ENCODE results near the gene BCL10.
A peak's percentile ranks its signal among the peaks of the same experiment; 100 is the strongest.

BCL10 gene

DNA sequence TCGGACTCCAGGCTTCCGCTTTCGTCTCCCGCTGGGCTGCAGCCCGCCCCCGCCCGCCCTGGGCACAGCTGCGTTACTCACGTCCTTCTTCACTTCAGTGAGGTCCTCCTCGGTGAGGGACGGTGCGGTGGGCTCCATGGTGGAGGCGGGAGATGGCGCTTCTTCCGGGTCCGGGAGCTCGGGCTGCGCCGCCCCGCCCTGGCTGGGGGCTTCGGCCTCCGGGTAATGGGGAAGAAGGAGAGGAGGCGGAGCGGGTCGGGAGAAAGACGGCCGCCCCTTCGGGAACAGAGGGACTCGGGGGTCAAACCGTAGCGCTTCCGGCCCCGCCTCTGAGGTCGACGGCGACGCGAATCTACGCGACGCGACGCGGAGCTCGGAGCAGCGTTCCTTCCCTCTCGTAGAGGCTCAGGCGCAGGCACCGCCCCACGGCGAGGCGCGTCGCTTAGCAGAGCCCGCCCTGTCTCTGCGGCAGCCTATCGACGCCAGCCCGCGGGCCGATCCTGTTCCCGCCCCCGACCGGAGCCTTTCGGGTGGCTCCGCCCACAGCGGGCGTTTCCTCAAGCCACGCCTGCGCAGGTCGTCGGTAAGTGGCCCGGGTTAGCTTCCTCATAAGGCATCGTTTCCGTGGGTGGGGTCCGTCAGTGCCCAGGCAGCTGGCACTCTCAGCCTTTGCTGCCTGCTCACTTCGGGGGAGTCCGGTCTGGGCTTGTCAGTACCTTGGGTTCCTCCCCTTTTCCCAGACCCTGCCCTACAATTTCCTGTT, at the start of gene BCL10:
BCL10 (minus strand) TSS at position 418 of the 763 bp plus-strand sequence; CDS start at position 138, 280 bp downstream.
- DNase-seq = peak; percentile 94 to 98 (median 96)

DNA sequence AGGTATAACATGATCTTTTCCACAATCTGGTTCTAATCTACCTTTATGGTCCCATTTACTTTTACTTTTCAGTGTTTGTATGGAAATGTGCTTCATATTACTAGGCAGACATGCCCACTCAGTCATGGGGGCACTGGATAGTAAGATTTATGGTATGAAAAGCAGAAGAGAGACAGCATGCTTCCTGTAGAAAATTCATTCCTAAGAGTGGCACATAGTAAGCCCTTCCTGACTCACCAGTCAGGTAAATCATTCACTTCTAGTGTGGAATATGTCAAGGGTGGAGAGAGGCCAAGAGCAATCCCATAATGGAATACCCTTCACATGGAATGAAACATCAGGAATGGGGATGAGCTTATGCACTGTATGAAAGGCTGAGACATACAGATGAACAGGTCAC, 49.5 kb upstream of the BCL10 start:
- DNase-seq = no peak

DNA sequence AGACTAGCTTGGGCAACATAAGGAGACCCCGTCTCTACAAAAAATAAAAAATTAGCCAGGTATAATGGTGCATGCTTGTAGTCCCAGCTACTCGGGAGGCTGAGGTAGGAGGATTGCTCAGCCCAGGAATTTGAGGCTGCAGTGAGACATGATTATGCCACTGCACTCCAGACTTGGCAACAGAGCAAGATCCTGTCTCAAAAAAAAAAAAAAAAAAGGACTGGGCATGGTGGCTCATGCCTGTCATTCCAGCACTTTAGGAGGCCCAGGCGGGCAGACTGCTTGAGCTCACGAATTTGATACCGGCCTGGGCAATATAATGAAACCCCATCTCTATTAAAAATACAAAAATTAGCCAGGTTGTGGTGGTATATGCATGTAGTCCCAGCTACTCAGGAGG, 47.3 kb upstream of the BCL10 start:
- no peak for DNase-seq

DNA sequence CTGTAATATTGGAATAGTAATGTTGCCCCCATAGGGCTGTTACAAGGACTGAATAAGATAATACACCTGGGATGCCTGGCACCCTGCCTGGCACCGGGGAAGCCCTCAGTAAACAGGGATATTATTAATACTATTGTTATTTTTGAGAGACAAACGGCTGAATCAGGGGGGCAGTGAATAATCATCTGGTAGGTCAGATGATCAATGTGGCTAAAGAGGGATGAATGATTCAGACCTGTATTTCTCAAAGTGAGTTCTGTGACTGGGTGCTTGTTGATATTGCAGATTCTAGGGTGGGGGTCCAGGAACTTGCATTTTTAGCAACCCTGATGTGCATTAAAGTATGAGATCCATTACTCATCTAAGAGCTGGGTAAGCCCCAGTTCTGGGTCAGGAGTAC, 46.2 kb upstream of the BCL10 start:
- no peak for DNase-seq

DNA sequence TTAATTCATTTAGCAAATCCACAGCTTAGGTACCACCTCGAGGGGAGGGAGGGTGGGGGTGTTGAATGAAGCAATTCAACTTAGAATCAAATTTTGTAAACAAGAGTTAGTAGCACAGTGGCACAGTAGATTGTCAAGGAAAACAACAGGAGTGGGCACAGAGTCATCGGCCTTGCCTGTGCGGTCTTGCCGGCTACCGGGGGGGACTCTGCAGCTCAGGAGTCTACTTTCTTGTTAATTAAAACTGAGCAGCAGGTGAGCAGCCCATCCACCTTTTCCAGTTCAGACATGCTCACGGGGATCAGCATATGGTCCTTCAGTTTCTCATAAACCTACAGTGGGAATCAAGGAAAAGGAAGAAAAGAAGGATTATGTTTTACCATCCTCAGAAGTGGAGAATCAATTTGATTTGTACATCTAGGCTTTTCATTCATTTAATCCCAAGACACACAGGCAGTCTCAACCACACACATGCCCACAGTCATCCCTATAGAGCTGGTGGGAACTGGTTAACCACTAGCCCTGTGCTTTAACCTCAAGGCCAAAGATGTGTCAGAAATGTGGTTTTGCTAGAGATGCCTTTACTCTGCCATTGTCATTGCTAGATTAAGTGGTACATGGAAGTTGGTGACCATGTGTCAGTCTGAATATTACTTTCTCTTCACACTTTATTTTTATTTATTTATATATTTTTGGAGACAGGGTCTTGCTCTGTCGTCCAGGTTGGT, 45.0 kb upstream of the BCL10 start:
- no peak for DNase-seq

DNA sequence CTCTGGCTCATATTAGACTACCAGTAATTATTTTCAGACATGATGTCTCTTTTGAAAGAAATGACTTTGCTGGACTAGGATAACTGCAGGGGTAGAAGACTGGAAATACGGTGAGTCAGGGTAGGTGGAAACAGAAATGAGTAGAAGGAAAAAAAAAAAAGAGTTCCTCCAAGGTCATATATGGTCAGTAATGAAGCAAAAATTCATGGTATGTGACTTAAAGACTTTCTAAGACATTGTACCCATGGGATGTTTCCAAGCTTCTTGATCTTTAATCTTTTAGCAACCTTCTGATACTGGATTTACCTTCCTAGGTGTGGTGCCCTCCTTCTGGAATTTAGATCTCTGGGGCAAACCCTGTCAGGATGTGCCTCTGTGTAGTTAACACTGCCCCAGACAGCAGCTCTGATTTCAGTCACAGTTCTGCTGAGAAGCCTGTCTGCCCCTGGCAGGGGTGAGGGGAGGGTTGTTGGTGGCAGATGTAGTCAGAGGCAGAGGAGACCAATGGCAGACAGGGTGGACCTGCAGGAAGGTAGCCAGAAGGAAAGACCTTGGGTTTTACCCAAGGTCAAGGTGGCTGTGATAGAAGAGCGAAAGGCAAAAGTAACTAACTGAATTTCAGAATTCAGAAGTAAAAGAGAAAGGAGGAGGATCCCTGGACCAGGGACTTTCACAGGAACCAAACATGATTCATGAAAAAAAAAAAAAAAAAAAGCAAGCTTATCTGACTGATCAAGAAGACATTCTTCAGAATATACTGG, 44.1 kb upstream of the BCL10 start:
- DNase-seq = no peak

DNA sequence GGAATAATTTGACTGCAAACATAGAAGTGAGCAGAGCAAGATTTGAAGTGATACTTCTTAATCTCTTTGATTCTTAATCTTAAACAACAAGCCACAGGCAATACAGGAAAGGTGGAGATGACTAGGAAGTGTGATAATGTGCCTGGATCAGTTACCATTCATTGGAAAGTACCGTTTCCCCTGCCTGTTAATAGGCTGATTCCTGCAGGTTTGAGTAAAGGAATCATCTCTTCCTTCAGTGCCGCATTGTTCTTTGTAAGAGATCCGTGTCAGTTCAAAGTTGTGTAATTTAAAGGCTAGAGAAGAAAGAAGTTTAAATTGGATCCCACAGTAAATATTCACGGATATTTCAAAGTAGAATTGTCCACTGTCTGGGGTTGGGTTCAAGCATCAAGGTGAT, 43.5 kb upstream of the BCL10 start:
- DNase-seq = no peak

DNA sequence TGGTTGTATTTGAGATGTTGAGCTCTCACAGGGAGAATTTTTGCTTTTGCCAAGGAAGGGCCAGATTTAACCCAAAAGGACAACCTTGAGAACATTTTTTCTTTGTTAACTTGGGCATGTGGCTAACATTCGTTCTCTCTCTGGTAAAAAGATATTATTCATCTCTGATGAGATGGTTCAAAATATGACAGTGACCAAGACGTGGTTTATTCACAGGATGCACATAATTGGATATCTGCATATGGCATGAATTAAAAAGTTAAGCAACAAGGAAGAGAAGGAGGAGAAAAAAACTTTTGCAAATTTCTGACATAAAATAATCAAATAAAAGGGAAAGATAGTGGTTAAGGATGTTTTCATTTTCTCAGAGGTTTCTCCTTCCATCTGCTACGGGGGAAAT, 43.1 kb upstream of the BCL10 start:
- no peak for DNase-seq

DNA sequence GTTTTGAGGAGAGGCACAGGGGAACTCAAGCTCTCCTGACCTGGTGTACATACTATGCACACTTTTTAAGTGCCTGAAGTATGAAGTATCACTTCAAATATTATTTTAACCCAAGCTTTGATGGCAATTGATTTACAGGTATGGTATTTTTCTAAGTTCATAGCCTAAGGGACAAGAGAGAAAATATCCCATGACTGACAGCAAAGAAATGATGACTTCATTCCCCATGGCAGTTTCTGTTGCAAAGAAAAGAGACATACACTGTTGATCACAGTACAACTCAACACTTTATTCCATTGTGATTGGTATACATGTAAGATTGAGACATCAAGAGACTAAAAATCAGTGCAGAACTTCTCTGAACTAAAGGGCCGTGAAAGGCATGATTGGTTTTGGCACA, 41.8 kb upstream of the BCL10 start:
- DNase-seq = no peak

DNA sequence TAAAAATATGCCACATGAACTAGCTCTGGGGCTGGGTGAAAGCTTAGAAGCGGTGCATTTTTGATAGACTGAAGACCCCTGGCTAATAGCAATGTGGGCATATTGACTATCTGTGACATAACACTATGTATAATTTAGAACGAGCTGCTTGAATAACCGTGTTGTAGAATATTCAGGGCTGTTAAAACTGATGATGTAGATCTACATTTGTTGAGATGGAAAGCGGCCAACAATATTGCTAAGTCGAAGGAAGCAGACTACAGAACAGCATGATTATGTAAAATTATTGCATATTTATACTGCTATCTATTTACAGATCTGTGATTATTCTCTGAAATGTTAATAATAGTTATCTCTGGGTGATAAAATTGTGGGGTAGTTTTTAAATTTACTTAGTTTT, 41.1 kb upstream of the BCL10 start:
- no peak for DNase-seq

DNA sequence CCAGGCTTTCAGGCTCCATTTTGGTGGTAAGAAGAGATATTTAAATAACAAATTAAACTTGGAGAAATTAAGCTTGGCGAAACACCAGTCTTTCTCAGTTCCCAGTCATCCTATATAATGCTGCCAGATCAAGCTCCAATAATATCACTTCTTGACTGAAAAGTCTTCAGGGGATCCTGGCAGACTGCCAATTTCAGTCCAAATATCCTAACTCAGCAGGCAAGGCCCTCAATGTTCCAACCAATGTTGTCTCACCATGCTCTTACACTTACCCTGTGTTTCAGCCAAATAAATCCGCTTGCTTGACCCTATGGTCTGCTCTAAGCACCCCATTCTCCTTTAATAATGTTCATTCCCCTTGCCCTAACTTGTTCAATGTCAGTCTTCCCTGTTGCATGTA, 39.9 kb upstream of the BCL10 start:
- no peak for DNase-seq

DNA sequence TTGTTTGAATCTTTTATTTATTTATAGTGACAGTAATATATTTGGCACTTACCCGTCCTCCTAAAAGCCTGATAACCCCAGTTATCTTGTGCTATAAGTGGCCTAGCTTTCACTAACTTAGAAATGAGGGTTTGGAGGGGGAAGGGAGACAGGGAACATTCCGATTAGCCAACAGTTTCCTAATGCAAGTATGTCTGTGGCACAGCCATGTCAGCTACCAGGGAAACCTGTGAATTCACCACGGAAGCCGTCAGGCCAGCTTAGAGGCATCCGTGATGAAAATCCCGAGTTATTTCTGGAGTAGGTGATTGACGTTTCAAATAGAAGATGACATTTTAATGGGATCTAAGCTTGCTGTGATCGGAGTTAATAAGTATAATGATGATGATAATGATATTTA, 39.4 kb upstream of the BCL10 start:
- no peak for DNase-seq

DNA sequence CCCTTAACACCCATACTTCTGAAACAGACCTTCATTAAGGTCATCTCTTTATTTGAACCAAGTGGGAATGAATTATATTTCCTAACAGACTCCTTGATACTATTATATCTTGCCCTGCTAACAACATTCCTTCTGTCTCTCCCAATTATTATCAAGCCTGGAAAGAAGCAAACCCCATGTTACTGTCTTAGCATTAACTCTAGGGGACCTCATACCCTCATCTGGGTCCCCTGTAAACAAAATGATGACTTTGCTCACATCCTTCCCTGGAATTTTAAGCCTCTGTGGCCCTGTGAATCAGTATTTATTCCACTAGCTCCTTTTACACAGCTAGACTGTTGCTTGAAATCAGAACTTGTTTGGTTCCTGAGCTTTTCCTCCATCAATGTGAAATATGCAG, 38.3 kb upstream of the BCL10 start:
- no peak for DNase-seq

DNA sequence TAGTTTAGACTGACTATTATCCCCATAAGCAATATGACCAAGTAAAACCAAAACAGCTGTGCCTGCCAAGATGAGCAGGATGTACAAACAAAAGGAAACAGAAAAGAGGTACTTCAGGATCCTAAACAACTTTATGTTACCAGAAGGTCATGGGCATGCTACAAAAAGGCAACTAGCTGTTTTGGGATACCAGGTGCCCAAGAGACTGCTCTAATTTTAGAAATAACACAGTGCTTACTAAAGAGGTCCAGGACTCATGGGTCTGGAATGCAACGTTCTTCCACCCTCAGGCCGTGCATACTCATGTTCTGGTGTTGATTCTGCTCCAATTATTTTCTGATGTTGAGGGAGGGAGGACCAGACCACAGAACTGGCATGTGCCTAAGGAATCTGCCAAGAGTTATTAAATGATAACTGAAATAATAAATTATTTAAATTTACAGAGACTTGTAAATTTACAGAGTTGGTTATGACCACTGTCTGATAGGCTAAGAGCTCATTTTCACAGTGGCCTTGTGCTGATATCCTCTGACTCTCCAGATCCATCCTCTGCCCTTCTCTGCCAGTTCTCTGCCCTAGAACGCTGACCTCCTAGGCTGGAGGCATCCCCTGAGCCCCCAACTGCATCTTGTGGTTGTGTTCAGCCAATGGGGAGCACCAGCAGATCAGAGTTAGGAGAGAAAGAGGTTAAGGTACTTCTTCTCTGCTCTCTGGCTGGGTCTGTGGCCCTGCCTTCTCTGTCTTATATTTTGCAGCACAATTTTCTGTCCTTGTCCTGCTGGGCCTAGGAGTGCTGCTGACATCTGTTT, 37.7 kb upstream of the BCL10 start:
- no peak for DNase-seq

DNA sequence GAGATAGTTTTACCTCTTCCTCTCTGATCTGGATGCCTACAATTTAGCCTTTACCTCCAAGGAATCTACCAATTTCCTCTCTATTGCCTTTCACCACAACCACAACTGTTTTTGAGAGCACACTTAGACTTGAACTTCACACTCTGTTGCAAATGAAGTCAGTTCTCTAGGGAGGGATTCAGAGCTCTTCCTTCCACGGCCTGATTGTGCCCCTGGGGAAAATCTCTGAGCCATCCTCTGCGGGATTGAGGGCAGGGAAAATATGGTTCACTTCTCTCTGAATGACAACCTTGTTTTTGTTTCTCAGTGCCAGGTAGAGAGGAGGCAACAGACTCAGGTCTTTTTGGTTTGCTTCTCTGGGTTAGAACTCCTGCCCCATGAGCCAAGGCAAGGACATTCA, 35.4 kb upstream of the BCL10 start:
- DNase-seq = no peak

DNA sequence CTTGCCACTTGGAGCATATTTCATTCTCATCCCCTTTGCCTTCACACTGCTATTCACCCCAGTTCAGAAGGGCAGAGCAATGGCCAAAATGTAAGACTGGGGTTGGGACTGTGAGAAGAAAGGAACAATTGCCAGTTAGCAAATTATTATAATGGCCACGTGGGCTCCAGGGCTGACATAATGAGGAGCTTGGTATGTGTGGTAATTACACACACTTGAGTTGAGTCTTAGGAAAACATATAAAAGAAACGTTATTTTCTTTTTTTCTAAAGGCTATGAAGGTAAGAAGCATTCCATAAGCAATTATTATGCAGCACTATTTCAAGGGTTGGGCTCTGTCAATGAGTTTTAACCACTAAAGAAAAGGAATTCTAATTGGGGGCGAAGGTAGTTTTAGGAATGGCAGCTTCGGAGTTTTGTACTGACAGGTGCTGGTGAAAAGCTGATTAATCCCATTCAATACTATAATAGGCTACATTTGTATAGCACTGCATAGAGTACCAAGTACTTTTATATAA, 32.5 kb upstream of the BCL10 start:
- no peak for DNase-seq

DNA sequence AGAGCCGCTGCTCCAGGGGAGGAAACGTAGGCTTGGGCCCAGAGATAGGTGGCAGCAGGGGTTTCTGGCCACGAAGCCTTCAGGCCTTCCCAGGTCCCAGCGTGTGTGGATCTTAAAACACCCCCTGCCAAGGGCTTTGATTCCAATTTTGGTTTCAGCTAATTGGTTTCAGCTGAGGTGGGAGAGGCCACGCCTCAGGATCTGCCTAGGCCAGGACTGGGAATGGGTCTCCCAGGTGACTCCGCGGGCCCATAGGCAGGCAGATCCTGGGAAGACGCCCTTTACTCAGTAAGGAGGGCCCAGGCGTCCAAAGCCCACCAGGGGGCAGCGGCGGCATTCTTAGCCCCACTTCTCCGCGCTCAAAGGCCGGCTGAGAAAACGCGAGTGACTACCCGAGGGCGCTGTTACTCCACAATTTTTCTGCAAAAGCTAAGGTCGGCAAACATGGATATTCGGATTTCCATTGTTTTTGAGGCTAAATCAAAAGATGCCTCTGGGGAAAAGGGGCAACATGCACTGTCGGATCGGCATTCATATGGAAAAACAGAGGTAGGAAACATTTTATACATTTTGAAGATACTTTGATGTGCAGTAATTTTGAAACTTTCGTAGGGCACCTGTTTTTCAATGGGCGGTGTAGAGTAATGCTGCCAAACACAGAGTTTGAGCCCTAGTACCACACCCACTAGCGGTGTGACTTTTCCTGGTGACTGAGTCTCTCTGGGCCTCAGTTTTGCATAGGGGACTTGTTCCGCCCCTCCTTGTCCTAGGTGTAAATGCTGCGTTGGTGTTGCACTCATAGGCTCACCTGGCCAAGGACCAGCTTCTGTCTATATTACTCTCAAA, 31.8 kb upstream of the BCL10 start:
- peak in 5 of 6 experiments; percentile 7 to 32 (median 12) for DNase-seq

DNA sequence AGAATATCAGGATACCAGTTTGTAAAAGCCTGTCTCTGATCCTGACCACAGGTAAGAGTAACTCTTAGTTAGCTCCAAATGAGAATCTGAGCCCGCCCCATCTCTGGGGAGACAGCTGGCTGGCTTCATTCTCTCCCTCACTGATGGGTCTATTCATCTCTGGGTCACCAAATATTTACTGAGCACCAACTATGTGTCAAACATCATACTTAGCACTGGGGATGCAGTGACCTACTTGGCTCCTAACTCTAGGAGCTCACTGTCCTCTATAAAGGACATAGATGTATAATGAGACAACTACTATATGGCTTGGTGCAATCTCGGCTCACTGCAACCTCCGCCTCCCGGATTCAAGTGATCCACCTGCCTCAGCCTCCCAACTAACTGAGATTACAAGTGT, 29.8 kb upstream of the BCL10 start:
- DNase-seq = no peak

DNA sequence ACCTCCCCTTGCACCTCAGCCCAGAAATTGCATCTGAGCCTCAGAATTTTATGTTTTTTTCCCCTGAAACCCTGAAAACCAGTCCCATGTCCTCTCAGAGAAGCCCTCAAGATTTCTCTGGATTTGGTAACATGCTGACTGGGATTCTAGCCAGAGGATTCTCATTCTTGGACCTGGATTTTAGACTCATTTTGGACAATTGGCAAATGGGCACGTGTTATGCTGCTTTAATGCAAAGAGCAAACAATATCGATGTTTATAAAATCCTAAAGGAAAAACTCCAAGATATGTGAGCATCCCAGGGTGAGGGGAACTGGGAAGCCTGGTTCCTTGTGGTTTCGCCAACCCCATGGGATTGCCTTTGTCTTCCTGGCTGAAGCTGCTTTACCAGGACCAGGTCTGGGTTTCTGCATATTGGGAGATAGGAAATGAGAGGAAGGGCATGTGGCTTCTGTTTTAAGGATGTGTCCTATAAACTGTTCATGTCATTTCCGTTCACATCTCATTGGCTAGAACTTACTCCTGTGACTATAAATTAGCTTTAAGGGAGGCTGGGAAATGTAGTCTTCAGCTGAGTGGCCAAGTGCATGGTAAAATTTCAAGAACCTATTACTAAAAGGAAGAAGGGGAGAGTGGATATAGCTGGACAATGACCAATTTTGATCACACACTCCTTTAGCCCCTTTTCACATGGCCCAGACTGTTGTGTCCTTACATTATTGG, 27.2 kb upstream of the BCL10 start:
- DNase-seq = no peak

DNA sequence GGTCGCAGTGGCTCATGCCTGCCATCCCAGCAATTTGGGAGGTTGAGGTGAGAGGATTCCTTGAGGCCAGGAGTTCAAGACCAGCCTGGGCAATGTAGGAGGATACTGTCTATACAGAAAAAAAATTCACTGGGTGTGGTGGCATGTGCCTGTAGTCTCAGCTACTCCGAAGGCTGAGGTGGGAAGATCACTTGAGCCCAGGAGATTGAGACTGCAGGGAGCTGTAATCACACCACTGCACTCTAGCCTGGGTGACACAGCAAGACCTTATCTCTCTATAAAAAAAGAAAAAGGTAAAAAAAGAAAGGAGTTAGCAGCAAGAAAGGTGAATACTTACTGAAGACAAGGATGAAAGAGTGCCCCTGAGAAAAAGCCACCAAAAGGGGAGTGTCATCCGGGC, 23.7 kb upstream of the BCL10 start:
- DNase-seq = no peak
